DOHH2 (cell line): Measurements from ENCODE around the gene CARD8.

ENCODE experiments used
- H3F3A ChIP-seq: fragments of 200-600 bp; sonication (generic), shearing (Covaris generic); 2 replicates; pipeline ENCODE4 v1.6.0; 2016; ENCODE audit warnings: antibody characterized with exemption, mild to moderate bottlenecking; ENCODE audit not compliant: control insufficient read depth, insufficient read depth
- H3K27ac ChIP-seq: fragments of 200-600 bp; sonication (generic); 2 replicates; pipeline ENCODE4 v1.5.1; 2014; ENCODE audit warnings: low read depth, mild to moderate bottlenecking, low read length, moderate library complexity
- H3K27me3 ChIP-seq: fragments of 200-600 bp; sonication (generic); 2 replicates; pipeline ENCODE4 v1.6.1; 2014; ENCODE audit warnings: mild to moderate bottlenecking, low read length, mixed read lengths; ENCODE audit not compliant: control insufficient read depth
- H3K36me3 ChIP-seq: fragments of 200-600 bp; sonication (generic); 2 replicates; pipeline ENCODE4 v1.6.1; 2014; ENCODE audit warnings: mild to moderate bottlenecking, low read length, moderate library complexity, mixed read lengths; ENCODE audit not compliant: control insufficient read depth
- H3K4me1 ChIP-seq: fragments of 200-600 bp; sonication (generic); 2 replicates; pipeline ENCODE4 v1.6.1; 2014; ENCODE audit warnings: mild to moderate bottlenecking, low read length, mixed read lengths; ENCODE audit not compliant: control insufficient read depth
- H3K4me2 ChIP-seq: fragments of 200-600 bp; sonication (generic); 2 replicates; pipeline ENCODE4 v1.6.0; 2014; ENCODE audit warnings: mild to moderate bottlenecking, low read length, moderate library complexity
- H3K4me3 ChIP-seq: fragments of 200-600 bp; sonication (generic); 2 replicates; pipeline ENCODE4 v1.5.1; 2014; ENCODE audit warnings: mild to moderate bottlenecking, low read length, mixed read lengths
- H3K79me2 ChIP-seq: fragments of 200-600 bp; sonication (generic); 2 replicates; pipeline ENCODE4 v1.6.1; 2014; ENCODE audit warnings: mild to moderate bottlenecking, low read length, mixed read lengths; ENCODE audit not compliant: control insufficient read depth
- H3K9me2 ChIP-seq: fragments of 200-600 bp; sonication (generic); replicated peaks from 2 replicates; pipeline ENCODE4 v1.6.1; 2014; ENCODE audit warnings: mild to moderate bottlenecking, low read length, mixed read lengths; ENCODE audit not compliant: control insufficient read depth
- H3K9me3 ChIP-seq: fragments of 200-600 bp; sonication (generic); 2 replicates; pipeline ENCODE4 v1.6.1; 2014; ENCODE audit warnings: antibody characterized with exemption, low read length, mixed read lengths; ENCODE audit not compliant: control insufficient read depth, insufficient read depth
- H4K20me1 ChIP-seq: fragments of 200-600 bp; sonication (generic); 2 replicates; pipeline ENCODE4 v1.6.0; 2014; ENCODE audit warnings: low read depth, mild to moderate bottlenecking, antibody characterized with exemption, low read length, moderate library complexity; ENCODE audit not compliant: control insufficient read depth, insufficient read depth
- EZH2phosphoT487 ChIP-seq: fragments of 200-600 bp; sonication (generic); IDR thresholded peaks from 2 replicates; pipeline ENCODE4 v1.6.1; 2017; ENCODE audit warnings: borderline replicate concordance, mild to moderate bottlenecking, antibody characterized with exemption, low read length, moderate library complexity, mixed read lengths
- TF ChIP-seq, protein P1 (sequence below): fragments of 200-600 bp; sonication (generic); IDR thresholded peaks from one replicate; pipeline ENCODE4 v1.5.1; 2014; ENCODE audit warnings: antibody characterized with exemption, mild to moderate bottlenecking, low read depth, low read length; ENCODE audit not compliant: poor library complexity, severe bottlenecking

CARD8 gene

DNA sequence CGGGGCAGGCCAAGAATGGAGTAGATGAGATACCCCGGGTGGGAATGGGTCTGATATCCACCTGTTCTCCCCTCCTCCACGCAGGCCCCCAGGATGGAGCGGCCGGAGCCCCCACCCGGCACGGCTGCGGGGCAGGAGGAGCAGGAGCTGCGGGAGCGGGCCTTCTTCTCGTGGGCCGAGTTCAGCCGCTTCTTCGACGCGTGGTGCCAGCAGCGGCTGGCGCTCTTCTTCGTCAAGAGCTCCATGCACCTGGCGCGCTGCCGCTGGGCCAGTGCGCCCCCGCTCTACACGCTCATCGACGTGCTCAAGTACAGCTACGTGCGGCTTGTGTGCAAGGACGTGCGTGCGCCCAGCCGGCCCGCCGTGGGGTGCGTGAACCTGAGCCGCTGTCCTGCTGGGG is 84.0 kb downstream of the CARD8 start:
- H3K36me3 ChIP-seq: peaks cover 42% of the 10 kb centered on the region
- H3K27ac ChIP-seq: no peak overlapping the region
- H3K4me3 ChIP-seq: peak overlapping the region; percentile 100
- H3K79me2 ChIP-seq: peaks cover 51% of the 10 kb centered on the region
- TF ChIP-seq EZH2phosphoT487: no peak
- TF ChIP-seq, protein P1, sequence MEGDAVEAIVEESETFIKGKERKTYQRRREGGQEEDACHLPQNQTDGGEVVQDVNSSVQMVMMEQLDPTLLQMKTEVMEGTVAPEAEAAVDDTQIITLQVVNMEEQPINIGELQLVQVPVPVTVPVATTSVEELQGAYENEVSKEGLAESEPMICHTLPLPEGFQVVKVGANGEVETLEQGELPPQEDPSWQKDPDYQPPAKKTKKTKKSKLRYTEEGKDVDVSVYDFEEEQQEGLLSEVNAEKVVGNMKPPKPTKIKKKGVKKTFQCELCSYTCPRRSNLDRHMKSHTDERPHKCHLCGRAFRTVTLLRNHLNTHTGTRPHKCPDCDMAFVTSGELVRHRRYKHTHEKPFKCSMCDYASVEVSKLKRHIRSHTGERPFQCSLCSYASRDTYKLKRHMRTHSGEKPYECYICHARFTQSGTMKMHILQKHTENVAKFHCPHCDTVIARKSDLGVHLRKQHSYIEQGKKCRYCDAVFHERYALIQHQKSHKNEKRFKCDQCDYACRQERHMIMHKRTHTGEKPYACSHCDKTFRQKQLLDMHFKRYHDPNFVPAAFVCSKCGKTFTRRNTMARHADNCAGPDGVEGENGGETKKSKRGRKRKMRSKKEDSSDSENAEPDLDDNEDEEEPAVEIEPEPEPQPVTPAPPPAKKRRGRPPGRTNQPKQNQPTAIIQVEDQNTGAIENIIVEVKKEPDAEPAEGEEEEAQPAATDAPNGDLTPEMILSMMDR: no peak
- peaks cover 19% of the 10 kb centered on the region for H3K4me1 ChIP-seq
- H3K9me2 ChIP-seq: no peaks in the 10 kb centered on the region
- peaks cover 13% of the 10 kb centered on the region; the same call in 1 of the 2 replicates for H4K20me1 ChIP-seq
- H3K9me3 ChIP-seq: no peaks in the 10 kb centered on the region
- H3F3A ChIP-seq: peaks cover 2% of the 10 kb centered on the region; the same call in 1 of the 2 replicates
- H3K27me3 ChIP-seq: no peaks in the 10 kb centered on the region
- H3K4me2 ChIP-seq: peak overlapping the region; percentile 82

DNA sequence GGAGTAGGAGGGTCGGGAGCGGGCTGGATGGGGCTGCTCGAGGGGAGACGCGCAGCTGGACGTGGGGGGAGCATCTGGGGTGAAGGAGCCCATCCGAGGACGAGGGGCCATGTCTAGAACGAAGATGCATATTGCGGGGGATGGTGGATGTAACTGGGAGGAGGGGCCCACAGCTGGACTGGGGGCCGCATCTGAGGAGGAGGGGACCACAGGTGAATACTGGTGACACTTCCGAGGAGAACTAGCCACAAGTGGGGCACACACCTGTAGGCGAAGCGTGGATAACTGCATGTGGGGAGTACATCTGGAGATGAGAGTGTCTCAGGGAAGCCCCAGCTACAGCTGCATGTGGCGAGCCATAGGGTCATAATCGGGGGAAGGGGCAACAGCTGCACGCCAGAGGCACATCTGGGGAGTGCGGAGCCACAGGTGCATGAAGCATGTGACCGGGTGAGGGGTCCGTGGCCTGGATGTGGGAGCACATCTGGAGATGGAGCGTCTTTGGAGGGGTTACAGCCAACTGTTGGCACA is 84.8 kb downstream of the CARD8 start:
- peaks cover 46% of the 10 kb centered on the region for H3K36me3 ChIP-seq
- H3K9me3 ChIP-seq: no peaks in the 10 kb centered on the region
- peak overlapping the region; percentile 100 for H3K4me3 ChIP-seq
- TF ChIP-seq EZH2phosphoT487: no peak
- TF ChIP-seq, protein P1: no peak
- H3K4me2 ChIP-seq: peak overlapping the region; percentile 82
- H4K20me1 ChIP-seq: peaks cover 13% of the 10 kb centered on the region; the same call in 1 of the 2 replicates
- peak overlapping the region; percentile 85 for H3K27ac ChIP-seq
- H3K27me3 ChIP-seq: no peaks in the 10 kb centered on the region
- H3F3A ChIP-seq: peaks cover 2% of the 10 kb centered on the region; the same call in 1 of the 2 replicates
- H3K9me2 ChIP-seq: no peaks in the 10 kb centered on the region
- peaks cover 19% of the 10 kb centered on the region for H3K4me1 ChIP-seq
- peaks cover 59% of the 10 kb centered on the region for H3K79me2 ChIP-seq

DNA sequence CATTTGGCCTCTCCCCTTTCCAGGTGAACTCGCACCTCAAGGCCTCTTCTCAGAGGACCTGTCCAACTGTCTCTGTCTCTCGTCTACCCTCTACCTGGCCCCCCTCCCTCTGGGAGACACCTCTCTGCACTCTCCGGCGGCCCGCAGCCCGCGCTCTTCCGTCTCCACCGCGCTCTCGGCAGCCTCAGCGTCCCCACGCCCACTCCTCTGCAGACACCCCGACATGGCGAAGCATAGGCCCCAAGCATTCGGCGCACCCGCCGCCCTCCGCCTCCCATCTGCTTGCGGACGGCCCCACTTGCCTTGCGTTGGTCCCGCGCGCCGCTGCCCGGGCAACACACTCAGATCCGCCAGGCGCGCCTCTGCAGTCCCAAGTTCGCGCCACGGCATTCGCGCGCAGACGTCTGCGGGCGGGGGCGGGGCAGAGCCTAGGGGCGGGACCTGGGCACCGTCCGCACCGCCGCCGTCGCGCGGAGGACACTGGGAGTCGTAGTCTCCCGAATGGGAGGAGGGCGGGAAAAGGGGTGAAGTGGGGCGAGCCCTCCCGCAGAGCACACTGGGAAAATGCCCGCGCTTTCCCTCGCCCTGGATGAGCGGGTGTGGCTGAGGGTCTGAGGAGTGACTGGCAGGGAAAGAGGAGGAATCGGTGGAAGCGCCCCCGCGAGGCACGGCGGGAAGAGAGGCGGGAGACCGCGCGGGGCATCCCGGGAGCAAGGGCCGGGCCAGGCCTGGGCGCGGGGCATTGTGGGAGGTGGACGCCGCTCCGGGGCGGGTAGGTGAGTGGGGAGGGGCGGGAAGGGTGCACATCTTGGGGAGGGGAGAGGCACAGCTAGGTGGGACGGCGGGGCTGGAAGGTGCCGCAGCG is 85.5 kb downstream of the CARD8 start, which contains the start of the genes LIG1 and ZSWIM9:
Gene LIG1, minus strand, starts transcription at position 406 of the 865 bp plus-strand sequence. CDS start 4,778 bp downstream, outside the sequence.
Gene ZSWIM9, plus strand, starts transcription at position 742 of the 865 bp plus-strand sequence. CDS start 1,123 bp downstream, outside the sequence.
- Histone ChIP-seq H3K4me1 (peaks cover 19% of the 10 kb centered on the region), H3K4me3 (peak within 1 kb of the TSS; percentile 100), H3F3A (peaks cover 2% of the 10 kb centered on the region; the same call in 1 of the 2 replicates), H4K20me1 (peaks cover 13% of the 10 kb centered on the region; the same call in 1 of the 2 replicates), H3K27me3 (no peaks in the 10 kb centered on the region), H3K9me3 (no peaks in the 10 kb centered on the region), H3K36me3 (peaks cover 51% of the 10 kb centered on the region), H3K4me2 (peak within 1 kb of the TSS; percentile 82), H3K79me2 (peaks cover 66% of the 10 kb centered on the region), H3K9me2 (no peaks in the 10 kb centered on the region), H3K27ac (peak within 1 kb of the TSS; percentile 85)
- TF ChIP-seq, protein P1: no peak
- no peak for TF ChIP-seq EZH2phosphoT487
